IMR-90 (cell line): ENCODE data around the gene G3BP1. TPM values are rescaled to one million over a fixed set of nuclear protein-coding genes. Genes with fewer than 3 reads are reported as not detected.

Experiments used
- ATAC-seq: fragments of 200-7000 bp; cut with Tn5 transposase; 2 replicates; pipeline ENCODE4 v1.9.1; 2020; ENCODE audit warnings: low read depth, mild to moderate bottlenecking, moderate library complexity
- BruUV-seq: library from RNA; stranded (reverse); fragments of 400-500 nt; replicated peaks from 2 replicates; lab custom pipeline; 2021; lab: Mats Ljungman, UMichigan
- CTCF ChIA-PET: fragments of 300-600 bp; formaldehyde crosslinking; extraction: SDS; loops from one replicate; lab custom pipeline; 2021; ENCODE audit warnings: antibody characterized with exemption; lab: Yijun Ruan, JAX
- POLR2A ChIA-PET: fragments of 300-600 bp; sonication (Branson Sonifier 250); formaldehyde crosslinking; loops from one replicate; lab custom pipeline; 2022; ENCODE audit warnings: antibody characterized with exemption; ENCODE audit not compliant: unreplicated experiment; lab: Charles Lee
- DNase-seq: peaks from one replicate; pipeline ENCODE4 v3.0.0; 2013
- H2AFZ ChIP-seq: replicated peaks from 2 replicates; pipeline ENCODE3; 2013; ENCODE audit warnings: low read length, mild to moderate bottlenecking; ENCODE audit not compliant: poor library complexity
- H2AK5ac ChIP-seq: 2 replicates; pipeline ENCODE4 v1.6.1; 2013; ENCODE audit warnings: low read depth, low read length, inconsistent platforms
- H2AK9ac ChIP-seq: replicated peaks from 2 replicates; pipeline ENCODE3; 2013; ENCODE audit warnings: mild to moderate bottlenecking, low read depth, low read length, moderate library complexity; ENCODE audit not compliant: poor library complexity
- H2BK120ac ChIP-seq: 2 replicates; pipeline ENCODE4 v1.6.1; 2013; ENCODE audit warnings: low read depth, low read length, inconsistent platforms
- H2BK15ac ChIP-seq: 3 replicates; pipeline ENCODE4 v1.6.1; 2013; ENCODE audit warnings: low read depth, low read length, inconsistent platforms
- H2BK20ac ChIP-seq: 2 replicates; pipeline ENCODE4 v1.6.1; 2013; ENCODE audit warnings: low read depth, mild to moderate bottlenecking, inconsistent platforms, low read length, moderate library complexity
- H2BK5ac ChIP-seq: 2 replicates; pipeline ENCODE4 v1.6.1; 2013; ENCODE audit warnings: mild to moderate bottlenecking, low read depth, low read length, inconsistent platforms; ENCODE audit not compliant: poor library complexity, severe bottlenecking
- H3K14ac ChIP-seq: replicated peaks from 2 replicates; pipeline ENCODE4 v1.6.1; 2013; ENCODE audit warnings: low read depth, low read length, inconsistent platforms
- H3K18ac ChIP-seq: 2 replicates; pipeline ENCODE4 v1.6.1; 2013; ENCODE audit warnings: low read depth, low read length, control low read depth
- H3K23ac ChIP-seq: 2 replicates; pipeline ENCODE4 v1.6.1; 2013; ENCODE audit warnings: low read depth, low read length, inconsistent platforms
- H3K27ac ChIP-seq: 2 replicates; pipeline ENCODE4 v1.5.1; 2013; ENCODE audit warnings: mild to moderate bottlenecking, control low read depth, low read length; ENCODE audit not compliant: insufficient read depth
- H3K27me3 ChIP-seq: 2 replicates; pipeline ENCODE4 v1.6.1; 2013; ENCODE audit warnings: low read length; ENCODE audit not compliant: control insufficient read depth, insufficient read depth
- H3K36me3 ChIP-seq: 2 replicates; pipeline ENCODE4 v1.6.1; 2013; ENCODE audit warnings: low read length, mixed read lengths; ENCODE audit not compliant: control insufficient read depth, insufficient read depth
- H3K4ac ChIP-seq: 2 replicates; pipeline ENCODE4 v1.6.1; 2013; ENCODE audit warnings: low read depth, low read length, inconsistent platforms
- H3K4me1 ChIP-seq: 2 replicates; pipeline ENCODE4 v1.6.1; 2013; ENCODE audit warnings: low read length, mixed read lengths; ENCODE audit not compliant: control insufficient read depth, insufficient read depth
- H3K4me2 ChIP-seq: 2 replicates; pipeline ENCODE4 v1.6.1; 2013; ENCODE audit warnings: low read depth, mild to moderate bottlenecking, control low read depth, low read length, moderate library complexity
- H3K4me3 ChIP-seq: 2 replicates; pipeline ENCODE4 v1.5.1; 2013; ENCODE audit warnings: low read depth, mild to moderate bottlenecking, control low read depth, low read length, moderate library complexity; ENCODE audit not compliant: insufficient read depth
- H3K56ac ChIP-seq: 2 replicates; pipeline ENCODE4 v1.6.1; 2013; ENCODE audit warnings: low read length, inconsistent platforms; ENCODE audit not compliant: insufficient read depth; ENCODE audit errors: extremely low read depth
- H3K79me1 ChIP-seq, 2 experiments: 2 replicates each; pipeline ENCODE4 v1.6.1; 2013; ENCODE audit warnings: low read length in 2 of 2, inconsistent platforms in 1 of 2, low read depth in 1 of 2
- H3K9ac ChIP-seq: 2 replicates; pipeline ENCODE4 v1.6.1; 2013; ENCODE audit warnings: low read depth, low read length, control low read depth
- H3K9me1 ChIP-seq: 2 replicates; pipeline ENCODE4 v1.6.1; 2013; ENCODE audit warnings: low read length, inconsistent platforms; ENCODE audit not compliant: insufficient read depth
- H3K9me3 ChIP-seq: 2 replicates; pipeline ENCODE4 v1.6.1; 2013; ENCODE audit warnings: low read length; ENCODE audit not compliant: control insufficient read depth, insufficient read depth
- H4K20me1 ChIP-seq: 2 replicates; pipeline ENCODE4 v1.6.1; 2013; ENCODE audit warnings: low read length, inconsistent platforms; ENCODE audit not compliant: insufficient read depth
- H4K5ac ChIP-seq: 2 replicates; pipeline ENCODE4 v1.6.1; 2013; ENCODE audit warnings: mild to moderate bottlenecking, low read depth, low read length, control low read depth
- H4K8ac ChIP-seq, 2 experiments: 2 replicates each; pipeline ENCODE4 v1.6.1; 2013; ENCODE audit warnings: low read depth in 2 of 2, low read length in 2 of 2, control low read depth in 1 of 2, inconsistent platforms in 1 of 2
- H4K91ac ChIP-seq: 2 replicates; pipeline ENCODE4 v1.6.1; 2013; ENCODE audit warnings: low read depth, low read length, inconsistent platforms; ENCODE audit not compliant: insufficient read depth
- BHLHE40 ChIP-seq: fragments of 150-350 bp; IDR thresholded peaks from 2 replicates; pipeline ENCODE4 v1.6.1; 2016; ENCODE audit warnings: mild to moderate bottlenecking, low read depth, low read length
- CEBPB ChIP-seq: IDR thresholded peaks from 2 replicates; pipeline ENCODE4 v1.6.1; 2012; ENCODE audit warnings: low read depth, low read length, improper control_type of control experiment
- CHD1 ChIP-seq: IDR thresholded peaks from 2 replicates; pipeline ENCODE4 v1.6.1; 2012; ENCODE audit warnings: low read depth, low read length, improper control_type of control experiment
- MAFK ChIP-seq: IDR thresholded peaks from 2 replicates; pipeline ENCODE4 v1.6.1; 2012; ENCODE audit warnings: low read depth, low read length, improper control_type of control experiment
- MAZ ChIP-seq: IDR thresholded peaks from 2 replicates; pipeline ENCODE4 v1.6.1; 2012; ENCODE audit warnings: low read depth, mild to moderate bottlenecking, low read length, improper control_type of control experiment, moderate library complexity, borderline replicate concordance
- MXI1 ChIP-seq: IDR thresholded peaks from 2 replicates; pipeline ENCODE4 v1.6.1; 2012; ENCODE audit warnings: low read depth, mild to moderate bottlenecking, low read length, moderate library complexity, borderline replicate concordance
- NFE2L2 ChIP-seq: fragments of 150-350 bp; IDR thresholded peaks from 2 replicates; pipeline ENCODE4 v1.6.1; 2016; ENCODE audit warnings: low read depth, mild to moderate bottlenecking, low read length
- POLR2A ChIP-seq: IDR thresholded peaks from 2 replicates; pipeline ENCODE4 v1.6.1; 2012; ENCODE audit warnings: mild to moderate bottlenecking, low read depth, low read length
- RFX5 ChIP-seq: IDR thresholded peaks from 2 replicates; pipeline ENCODE4 v1.8.0; 2012; ENCODE audit warnings: low read depth, mild to moderate bottlenecking, low read length, moderate library complexity
- WGBS, 2 experiments: methylation state at CpG; one replicate each; pipeline versions ENCODE4 v1.1.5 to v1.1.7; 2013; ENCODE audit warnings: missing lambda C conversion rate in 2 of 2; ENCODE audit not compliant: insufficient read length in 1 of 2; ENCODE audit errors: extremely low coverage in 2 of 2; 5-methylcytosine and 5-hydroxymethylcytosine counted together
- dilution Hi-C: fragments of 300-500 bp; cut with HindIII; formaldehyde crosslinking; loops from one replicate; pipeline ENCODE4 v1.14.3; 2018; ENCODE audit warnings: low sequenced_read_pairs; ENCODE audit not compliant: unreplicated experiment
- in situ Hi-C: fragments of 300-500 bp; cut with MboI; formaldehyde crosslinking; loops from 3 replicates; pipeline ENCODE4 v1.14.3; 2019; ENCODE audit warnings: low sequenced_read_pairs, inconsistent platforms, mixed read lengths
- intact Hi-C: fragments of 100-400 bp; cut with micrococcal nuclease; formaldehyde crosslinking; loops from 2 replicates; pipeline ENCODE4 v1.10.0; 2022
- polyA plus RNA-seq, 3 experiments: library from polyadenylated mRNA; depleted of rRNA; stranded (reverse); fragments of >200 nt; gene quantifications; 2 replicates each; pipeline ENCODE4 v1.2.3, GENCODE V29; 2012; ENCODE audit warnings: low replicate concordance in 1 of 3
- total RNA-seq: library from RNA; depleted of rRNA; stranded (reverse); fragments of >200 nt; gene quantifications from 2 replicates; pipeline ENCODE4 v1.2.3, GENCODE V29; 2012
- TF ChIP-seq, protein P1 (sequence below): fragments of 150-350 bp; IDR thresholded peaks from 2 replicates; pipeline ENCODE4 v1.6.1; 2016; ENCODE audit warnings: low read depth, mild to moderate bottlenecking, low read length, moderate library complexity, borderline replicate concordance
- TF ChIP-seq, protein P2 (sequence below): fragments of 150-350 bp; IDR thresholded peaks from 2 replicates; pipeline ENCODE4 v1.6.1; 2017; ENCODE audit warnings: mild to moderate bottlenecking, antibody characterized with exemption, low read length, low read depth

Gene G3BP1
- total and polyA plus RNA-seq, 2 of the 4 experiments (the other 2 are of a cell fraction): 40.2 to 482 TPM

GRCh38 chr5:151755383-151755782, 16.4 kb upstream of the G3BP1 start:
- dilution Hi-C loops: no loop called here
- H2BK120ac ChIP-seq: no peak overlapping the region
- H3K18ac ChIP-seq: no peak overlapping the region
- CTCF ChIA-PET: interaction anchor here (0.7 kb wide), 1 partner anchor 22 kb away, joined by 3 read pairs; no protein-coding TSS in a partner anchor
- H4K5ac ChIP-seq: no peak overlapping the region
- no peak overlapping the region for H2BK20ac ChIP-seq
- in situ Hi-C loops: no loop called here
- TF ChIP-seq MXI1 (no peak), NFE2L2 (no peak), MAZ (no peak), BHLHE40 (no peak), POLR2A (no peak), CEBPB (no peak), RFX5 (no peak), CHD1 (no peak), MAFK (no peak)
- TF ChIP-seq, protein P1, sequence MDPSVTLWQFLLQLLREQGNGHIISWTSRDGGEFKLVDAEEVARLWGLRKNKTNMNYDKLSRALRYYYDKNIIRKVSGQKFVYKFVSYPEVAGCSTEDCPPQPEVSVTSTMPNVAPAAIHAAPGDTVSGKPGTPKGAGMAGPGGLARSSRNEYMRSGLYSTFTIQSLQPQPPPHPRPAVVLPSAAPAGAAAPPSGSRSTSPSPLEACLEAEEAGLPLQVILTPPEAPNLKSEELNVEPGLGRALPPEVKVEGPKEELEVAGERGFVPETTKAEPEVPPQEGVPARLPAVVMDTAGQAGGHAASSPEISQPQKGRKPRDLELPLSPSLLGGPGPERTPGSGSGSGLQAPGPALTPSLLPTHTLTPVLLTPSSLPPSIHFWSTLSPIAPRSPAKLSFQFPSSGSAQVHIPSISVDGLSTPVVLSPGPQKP: no peak
- TF ChIP-seq, protein P2, sequence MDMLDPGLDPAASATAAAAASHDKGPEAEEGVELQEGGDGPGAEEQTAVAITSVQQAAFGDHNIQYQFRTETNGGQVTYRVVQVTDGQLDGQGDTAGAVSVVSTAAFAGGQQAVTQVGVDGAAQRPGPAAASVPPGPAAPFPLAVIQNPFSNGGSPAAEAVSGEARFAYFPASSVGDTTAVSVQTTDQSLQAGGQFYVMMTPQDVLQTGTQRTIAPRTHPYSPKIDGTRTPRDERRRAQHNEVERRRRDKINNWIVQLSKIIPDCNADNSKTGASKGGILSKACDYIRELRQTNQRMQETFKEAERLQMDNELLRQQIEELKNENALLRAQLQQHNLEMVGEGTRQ: no peak
- no CpG with 5 or more reads among the region's 3 CpGs for WGBS, 2 experiments
- no peak for DNase-seq
- no peak overlapping the region for H3K56ac ChIP-seq
- H3K36me3 ChIP-seq: peaks cover 5% of the 10 kb centered on the region; the same call in 1 of the 2 replicates
- H3K14ac ChIP-seq: no peak overlapping the region
- no peak overlapping the region for H2BK15ac ChIP-seq
- H3K27ac ChIP-seq: no peak overlapping the region
- no peak overlapping the region for H2AK9ac ChIP-seq
- peaks cover 40 to 67% of the 10 kb centered on the region in 2 experiments for H3K79me1 ChIP-seq
- H3K4me2 ChIP-seq: no peak overlapping the region
- intact Hi-C loops: no loop called here
- H4K91ac ChIP-seq: no peak overlapping the region
- no peak overlapping the region for H3K9ac ChIP-seq
- H3K9me3 ChIP-seq: no peaks in the 10 kb centered on the region
- no peak overlapping the region for H3K23ac ChIP-seq
- H2BK5ac ChIP-seq: no peak overlapping the region
- H2AFZ ChIP-seq: no peak overlapping the region
- no peaks in the 10 kb centered on the region for H3K27me3 ChIP-seq
- peaks cover 15% of the 10 kb centered on the region for H3K4me1 ChIP-seq
- no peak overlapping the region for H4K8ac ChIP-seq
- POLR2A ChIA-PET: no interaction called here
- H3K9me1 ChIP-seq: peaks cover 16% of the 10 kb centered on the region; the same call in 1 of the 2 replicates
- H3K4me3 ChIP-seq: no peak overlapping the region
- peaks cover 4% of the 10 kb centered on the region for H4K20me1 ChIP-seq
- H2AK5ac ChIP-seq: no peak overlapping the region
- ATAC-seq: no peak
- no peak overlapping the region for H3K4ac ChIP-seq
- BruUV-seq: no TSS peak
